Measurements from ENCODE around the gene WFS1. TPM values are rescaled to one million over a fixed set of nuclear protein-coding genes. Genes with fewer than 3 reads are reported as not detected.
A peak's percentile ranks its signal among the peaks of the same experiment; 100 is the strongest.

The WFS1 gene
- total and polyA plus RNA-seq, 2 of the 4 experiments (the other 2 are of a cell fraction): 9.7 to 42.4 TPM

- Histone ChIP-seq H2AK5ac (ENCODE audit: low read depth, low read length) (no peak overlapping the region), H4K91ac (ENCODE audit: insufficient read depth, low read depth, low read length) (no peak overlapping the region), H3K9me3 (ENCODE audit: control insufficient read depth, insufficient read depth, low read length) (peaks cover 5% of the 10 kb centered on the region), H3K4me1 (ENCODE audit: control insufficient read depth, insufficient read depth, low read length) (no peaks in the 10 kb centered on the region), H4K20me1 (ENCODE audit: insufficient read depth, low read length) (no peaks in the 10 kb centered on the region), H3K27me3 (ENCODE audit: control insufficient read depth, insufficient read depth, low read length) (peaks cover 3% of the 10 kb centered on the region; the same call in 1 of the 2 replicates), H3K18ac (ENCODE audit: low read depth, low read length) (no peak overlapping the region), H2AFZ (replicated peaks; ENCODE audit: low read length, poor library complexity) (no peak overlapping the region), H3K56ac (ENCODE audit: extremely low read depth, insufficient read depth, low read length) (no peak overlapping the region), H2AK9ac (replicated peaks; ENCODE audit: low read depth, low read length, poor library complexity) (no peak overlapping the region), H4K8ac (ENCODE audit: low read depth in 2 of 2, low read length in 2 of 2) (no peak overlapping the region), H3K27ac (ENCODE audit: insufficient read depth, low read length) (no peak overlapping the region), H3K23ac (ENCODE audit: low read depth, low read length) (no peak overlapping the region), H3K9ac (ENCODE audit: low read depth, low read length) (no peak overlapping the region), H3K9me1 (ENCODE audit: insufficient read depth, low read length) (no peaks in the 10 kb centered on the region), H3K14ac (replicated peaks; ENCODE audit: low read depth, low read length) (no peak overlapping the region), H4K5ac (ENCODE audit: low read depth, low read length) (no peak overlapping the region), H2BK5ac (ENCODE audit: low read depth, low read length, poor library complexity, severe bottlenecking) (no peak overlapping the region), H3K36me3 (ENCODE audit: control insufficient read depth, insufficient read depth, low read length) (no peaks in the 10 kb centered on the region), H3K79me1 (ENCODE audit: low read depth in 1 of 2, low read length in 2 of 2) (no peaks in the 10 kb centered on the region), H3K4me3 (ENCODE audit: insufficient read depth, low read depth, low read length) (no peak overlapping the region), H3K4me2 (ENCODE audit: low read depth, low read length) (no peak overlapping the region), H2BK20ac (ENCODE audit: low read depth, low read length) (no peak overlapping the region), H2BK120ac (ENCODE audit: low read depth, low read length) (no peak overlapping the region), H2BK15ac (ENCODE audit: low read depth, low read length) (no peak overlapping the region), H3K4ac (ENCODE audit: low read depth, low read length) (no peak overlapping the region)
- POLR2A ChIA-PET (ENCODE audit: unreplicated experiment): no interaction called here
- DNase-seq (peak; percentile 12), ATAC-seq (ENCODE audit: low read depth) (peak; percentile 69)
- intact Hi-C loops (cut with micrococcal nuclease): no loop called here
- dilution Hi-C loops (cut with HindIII; ENCODE audit: low sequenced_read_pairs, unreplicated experiment): no loop called here
- no TSS peak for BruUV-seq (replicated peaks)
- 50% methylated on average over 4 of the region's 7 CpGs; no CpG with 5 or more reads in 1 of the 2 experiments for WGBS, 2 experiments (ENCODE audit: extremely low coverage in 2 of 2, insufficient read length in 1 of 2)
- CTCF ChIA-PET: no interaction called here
- TF ChIP-seq BHLHE40 (IDR thresholded peaks at IDR 0.05; ENCODE audit: low read depth, low read length) (no peak), FOS (IDR thresholded peaks at IDR 0.05; ENCODE audit: low read depth, low read length) (no peak), RCOR1 (IDR thresholded peaks at IDR 0.05; ENCODE audit: insufficient replicate concordance, low read length) (no peak)
- in situ Hi-C loops (cut with MboI; ENCODE audit: low sequenced_read_pairs): no loop called here
These were observed 44.2 kb upstream of the WFS1 start for GRCh38 chr4:6225469-6225868.

Measured in IMR-90 (cell line).